HG03442 (cell line): ENCODE measurements around the gene EPHB6.
A peak's percentile ranks its signal among the peaks of the same experiment; 100 is the strongest.

Source experiments
- ATAC-seq: cut with Tn5 transposase; IDR thresholded peaks from one replicate; pipeline ENCODE4 v1.9.1; 2021; ENCODE audit warnings: mild to moderate bottlenecking, moderate library complexity; ENCODE audit not compliant: unreplicated experiment

The EPHB6 gene

GRCh38 chr7:142832417-142832816 is 22.5 kb upstream of the EPHB6 start:
- ATAC-seq = no peak

DNA sequence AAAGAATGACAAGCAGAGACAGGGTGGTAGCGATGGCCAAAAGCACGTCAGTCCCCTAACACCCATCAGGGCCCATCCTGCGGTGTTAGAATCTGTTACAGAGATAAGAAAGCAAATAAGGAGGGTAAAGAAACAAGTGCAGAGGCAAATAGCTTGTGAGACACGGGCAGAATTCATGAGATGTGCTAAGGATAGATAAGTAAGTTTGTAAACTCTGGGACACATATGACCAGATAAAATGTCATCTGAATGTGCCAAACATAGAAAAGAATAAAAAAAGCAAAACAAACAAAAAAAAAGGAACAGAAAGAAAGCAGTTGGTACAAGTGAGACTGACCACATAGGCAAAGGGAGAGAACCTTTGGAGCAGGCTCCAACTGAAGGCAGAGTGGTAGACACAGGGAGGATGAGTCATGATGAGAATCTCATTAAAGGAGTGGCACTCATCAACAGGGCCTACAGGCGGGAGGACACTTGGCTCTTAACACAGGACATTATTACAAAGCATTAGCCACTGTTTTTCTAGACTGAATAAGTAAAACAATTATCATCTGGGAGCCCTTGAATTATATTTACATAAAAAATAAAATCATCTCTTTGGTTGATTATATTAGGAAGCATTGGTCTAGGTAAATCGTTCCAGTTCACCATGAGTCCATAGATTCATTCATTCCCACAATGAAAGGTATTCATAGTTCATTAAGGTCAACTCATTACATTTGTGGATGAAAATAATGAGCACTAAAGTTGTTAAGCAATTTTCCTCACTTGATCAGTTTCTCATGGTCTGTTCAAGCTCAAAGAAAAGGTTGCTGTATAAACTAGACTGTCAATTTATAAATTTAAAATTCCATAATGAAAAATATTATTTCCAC is 21.5 kb upstream of the EPHB6 start:
- peak; percentile 88 for ATAC-seq

- no peak for ATAC-seq
These were observed 19.4 kb upstream of the EPHB6 start for GRCh38 chr7:142835487-142835886.

GRCh38 chr7:142836426-142836825 is 18.4 kb upstream of the EPHB6 start:
- ATAC-seq = no peak

- no peak for ATAC-seq
These were observed 16.2 kb upstream of the EPHB6 start for GRCh38 chr7:142838461-142839213.

GRCh38 chr7:142842251-142842766 is 12.6 kb upstream of the EPHB6 start:
- no peak for ATAC-seq

GRCh38 chr7:142847353-142847752 is 7.5 kb upstream of the EPHB6 start:
- no peak for ATAC-seq

DNA sequence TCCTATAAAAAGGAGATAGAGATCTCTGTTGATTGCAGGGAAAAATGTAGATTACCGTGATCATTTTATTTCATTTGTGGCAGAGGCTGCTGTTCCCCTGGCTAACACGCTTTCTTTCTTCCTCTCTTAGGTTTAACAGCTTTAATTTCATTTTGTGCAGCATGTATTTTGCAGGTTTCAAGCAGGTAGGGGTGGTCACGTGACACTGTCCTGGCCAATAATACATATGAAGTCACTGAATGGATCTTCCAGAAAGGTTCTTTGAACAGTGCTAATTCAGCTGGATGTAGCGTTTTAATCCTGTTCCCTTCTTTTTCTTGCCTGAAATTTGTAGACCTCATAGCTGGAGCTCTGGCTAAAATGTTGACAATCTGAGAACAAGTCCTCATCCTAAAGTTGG is 3.6 kb upstream of the EPHB6 start:
- no peak for ATAC-seq

- no peak for ATAC-seq
These were observed 3.0 kb upstream of the EPHB6 start for GRCh38 chr7:142851919-142852318.

GRCh38 chr7:142853739-142854371 is 1.0 kb upstream of the EPHB6 start:
- peak; percentile 76 for ATAC-seq

- peak; percentile 4 for ATAC-seq
These were observed 353 bp downstream of the EPHB6 start for GRCh38 chr7:142855114-142855743.

DNA sequence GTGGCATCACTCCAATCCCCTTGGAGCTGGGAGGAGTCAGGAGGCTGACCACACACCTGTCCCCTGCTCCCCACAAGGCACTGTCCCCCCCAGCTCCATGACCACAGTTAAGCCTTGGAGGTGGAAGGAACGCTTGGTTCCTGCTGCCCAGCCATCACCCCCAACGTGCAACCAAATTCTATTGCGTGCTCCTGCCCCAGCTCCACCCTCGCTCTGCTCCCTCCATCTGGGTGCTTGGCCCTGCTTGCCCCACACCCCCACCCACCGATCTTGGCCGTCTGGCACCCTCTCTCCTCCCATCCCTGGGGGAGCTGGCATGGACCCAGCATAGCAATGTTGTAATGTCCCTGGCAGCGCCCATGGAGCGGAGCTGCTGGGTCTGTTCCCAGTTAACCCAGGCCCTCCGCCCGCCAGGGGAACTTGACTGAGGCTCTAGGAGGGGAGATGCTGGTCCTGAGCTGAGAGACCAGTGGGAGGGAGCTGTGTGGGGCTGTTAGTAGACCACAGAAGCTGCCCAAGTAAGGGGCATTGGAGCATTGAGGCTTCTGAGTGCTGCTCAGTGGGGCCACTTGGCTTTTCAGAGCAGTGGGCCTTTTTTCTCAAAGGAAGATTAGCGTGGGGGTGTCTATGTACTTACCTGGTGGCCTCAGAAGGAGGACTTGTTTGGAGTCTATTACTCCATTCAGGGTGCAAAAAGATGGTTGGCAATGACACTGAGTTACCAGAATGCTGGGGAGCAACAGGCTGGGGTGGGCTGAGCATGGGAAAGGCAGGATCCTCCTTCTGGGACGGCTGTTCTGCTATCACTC is 1.1 kb downstream of the EPHB6 start:
- no peak for ATAC-seq

DNA sequence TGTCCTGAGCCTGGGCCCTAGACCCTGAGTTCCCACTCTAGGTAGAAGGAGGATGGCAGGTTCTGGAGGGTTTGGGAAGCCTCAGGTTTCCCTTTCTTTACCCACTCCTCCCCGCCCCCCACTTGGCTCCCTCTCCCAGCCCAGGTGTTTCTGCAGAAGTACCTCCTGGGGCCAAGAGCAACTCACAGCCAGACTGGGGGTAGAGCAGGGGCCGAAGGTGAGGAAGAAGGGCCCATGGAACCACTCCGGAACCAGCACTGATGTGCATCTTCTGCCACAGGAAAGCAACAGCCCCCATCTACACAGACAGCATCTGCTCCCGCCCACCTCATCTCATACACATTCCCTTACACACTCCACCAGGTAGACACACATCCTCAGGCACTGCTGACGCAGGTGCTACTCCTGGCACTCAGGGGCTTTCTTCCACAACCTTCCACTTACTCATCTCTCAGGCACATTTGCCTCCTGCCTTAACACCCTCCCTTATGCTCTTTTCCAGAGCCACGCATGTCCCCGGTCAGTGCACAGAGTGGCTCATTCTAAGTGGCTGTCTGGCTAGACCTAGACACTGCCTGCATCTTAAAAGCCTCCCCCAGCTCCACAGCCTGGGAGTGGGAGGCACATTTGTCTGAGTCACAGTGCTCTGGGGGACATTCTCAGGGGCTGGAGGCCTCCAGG is 1.8 kb downstream of the EPHB6 start:
- no peak for ATAC-seq

DNA sequence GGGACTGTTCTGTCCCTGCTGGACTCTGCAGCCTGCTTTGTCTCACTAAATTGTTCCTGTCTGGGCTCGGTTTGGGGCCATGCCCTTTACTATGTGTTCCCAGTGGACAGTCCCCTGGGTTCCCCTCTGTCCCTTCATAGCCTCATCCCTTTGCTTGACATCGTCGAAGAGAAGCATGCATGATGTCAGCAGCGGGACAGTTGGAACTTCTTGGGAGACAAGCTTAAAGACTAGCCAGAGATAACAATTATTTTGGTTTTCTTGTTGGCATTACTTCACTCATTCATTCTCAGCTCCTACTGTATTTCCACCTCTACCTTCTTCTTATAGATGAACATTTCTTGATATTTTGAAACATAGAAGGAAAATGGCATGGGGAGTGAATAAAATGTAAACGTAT is 2.7 kb downstream of the EPHB6 start:
- no peak for ATAC-seq

DNA sequence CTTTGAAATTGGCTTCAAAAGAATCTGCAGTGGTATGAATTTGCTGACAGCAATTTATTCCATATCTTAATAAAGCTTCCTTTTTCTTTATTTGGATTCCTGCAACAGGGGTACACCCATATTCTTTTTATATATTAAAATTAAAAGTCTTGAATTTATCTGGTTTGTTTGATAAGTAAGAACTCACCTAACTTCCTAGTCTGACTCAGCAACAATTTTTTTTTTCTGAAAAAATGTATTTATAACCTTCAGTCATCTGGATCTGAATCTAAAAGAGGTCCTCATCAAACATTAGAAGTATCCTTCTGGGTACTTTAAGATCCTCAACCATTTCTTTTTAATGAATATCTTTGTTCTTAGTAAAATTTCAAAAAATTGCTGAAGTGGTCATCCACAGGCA is 4.5 kb downstream of the EPHB6 start:
- no peak for ATAC-seq

GRCh38 chr7:142859829-142860228 is 5.0 kb downstream of the EPHB6 start:
- no peak for ATAC-seq

- no peak for ATAC-seq
These were observed 6.1 kb downstream of the EPHB6 start for GRCh38 chr7:142860968-142861367.

- ATAC-seq = no peak
These were observed 7.5 kb downstream of the EPHB6 start for GRCh38 chr7:142862351-142862750.

GRCh38 chr7:142862786-142863400 is 8.0 kb downstream of the EPHB6 start:
- ATAC-seq = no peak
